SK-N-SH treated with all-trans-retinoic acid at 6 μM for 48 hours (cell line): ENCODE data around the gene BPIFA2.

Experiments
- ATAC-seq: fragments of 200-7000 bp; cut with Tn5 transposase; 3 replicates; pipeline ENCODE4 v1.9.1; 2020; ENCODE audit warnings: mild to moderate bottlenecking, moderate library complexity
- ARNTL ChIP-seq: fragments of 450-650 bp; formaldehyde crosslinking; IDR thresholded peaks from 2 replicates; pipeline ENCODE4 v1.5.0; 2020; ENCODE audit warnings: low read depth, mild to moderate bottlenecking, moderate library complexity, borderline replicate concordance
- CREB5 ChIP-seq: fragments of 250-450 bp; sonication (Bioruptor Pico); IDR thresholded peaks from 2 replicates; pipeline ENCODE4 v1.5.1; 2020; ENCODE audit warnings: low read depth, mild to moderate bottlenecking, moderate library complexity
- CSDC2 ChIP-seq: fragments of 250-450 bp; sonication (Bioruptor Pico); IDR thresholded peaks from 2 replicates; pipeline ENCODE4 v1.5.0; 2020; ENCODE audit warnings: mild to moderate bottlenecking, moderate library complexity
- CSRNP3 ChIP-seq: fragments of 250-450 bp; sonication (Bioruptor Pico); IDR thresholded peaks from 2 replicates; pipeline ENCODE4 v1.5.1; 2021; ENCODE audit warnings: mild to moderate bottlenecking, moderate library complexity
- ESRRG ChIP-seq: fragments of 250-450 bp; sonication (Bioruptor Pico); IDR thresholded peaks from 2 replicates; pipeline ENCODE4 v1.6.1; 2021; ENCODE audit warnings: mild to moderate bottlenecking
- OSR1 ChIP-seq: fragments of 250-450 bp; sonication (Bioruptor Pico); IDR thresholded peaks from 2 replicates; pipeline ENCODE4 v1.8.0; 2022; ENCODE audit warnings: moderate library complexity, mild to moderate bottlenecking, inconsistent platforms
- PATZ1 ChIP-seq: fragments of 250-450 bp; sonication (Bioruptor Pico); IDR thresholded peaks from 2 replicates; pipeline ENCODE4 v1.8.0; 2020; ENCODE audit warnings: mild to moderate bottlenecking, moderate library complexity, borderline replicate concordance
- PPARA ChIP-seq: fragments of 250-450 bp; sonication (Bioruptor Pico); IDR thresholded peaks from 2 replicates; pipeline ENCODE4 v1.5.0; 2020; ENCODE audit warnings: mild to moderate bottlenecking, borderline replicate concordance
- RARB ChIP-seq: fragments of 250-450 bp; sonication (Bioruptor Pico); IDR thresholded peaks from 2 replicates; pipeline ENCODE4 v1.8.0; 2021; ENCODE audit warnings: mild to moderate bottlenecking, moderate library complexity
- SNAI2 ChIP-seq: fragments of 250-450 bp; sonication (Bioruptor Pico); IDR thresholded peaks from 2 replicates; pipeline ENCODE4 v1.5.0; 2020; ENCODE audit warnings: mild to moderate bottlenecking, moderate library complexity
- TCF4 ChIP-seq: fragments of 250-450 bp; sonication (Bioruptor Pico); IDR thresholded peaks from 2 replicates; pipeline ENCODE4 v1.8.0; 2021; ENCODE audit warnings: mild to moderate bottlenecking, moderate library complexity, borderline replicate concordance
- TOX ChIP-seq: fragments of 250-450 bp; sonication (Bioruptor Pico); IDR thresholded peaks from 2 replicates; pipeline ENCODE4 v1.8.0; 2021; ENCODE audit warnings: mild to moderate bottlenecking, moderate library complexity, borderline replicate concordance
- TSHZ2 ChIP-seq: fragments of 250-450 bp; sonication (Bioruptor Pico); IDR thresholded peaks from 2 replicates; pipeline ENCODE4 v1.5.0; 2020; ENCODE audit warnings: mild to moderate bottlenecking, moderate library complexity
- ZC3H10 ChIP-seq: fragments of 250-450 bp; sonication (Bioruptor Pico); IDR thresholded peaks from 2 replicates; pipeline ENCODE4 v1.5.1; 2021; ENCODE audit warnings: mild to moderate bottlenecking, moderate library complexity
- ZFP3 ChIP-seq: fragments of 250-450 bp; sonication (Bioruptor Pico); IDR thresholded peaks from 2 replicates; pipeline ENCODE4 v1.5.0; 2020; ENCODE audit warnings: mild to moderate bottlenecking, moderate library complexity
- ZNF565 ChIP-seq: fragments of 450-650 bp; formaldehyde crosslinking; conservative IDR thresholded peaks from 2 replicates; pipeline ENCODE4 v1.5.0; 2020; ENCODE audit warnings: low read depth, mild to moderate bottlenecking, moderate library complexity
- ZNF70 ChIP-seq: fragments of 450-650 bp; formaldehyde crosslinking; IDR thresholded peaks from 2 replicates; pipeline ENCODE4 v1.5.0; 2020; ENCODE audit warnings: mild to moderate bottlenecking, moderate library complexity
- ZNF8 ChIP-seq: fragments of 450-650 bp; formaldehyde crosslinking; IDR thresholded peaks from 2 replicates; pipeline ENCODE4 v1.5.0; 2020; ENCODE audit warnings: mild to moderate bottlenecking, moderate library complexity
- TF ChIP-seq, protein P1 (sequence below): fragments of 250-450 bp; sonication (Bioruptor Pico); IDR thresholded peaks from 2 replicates; pipeline ENCODE4 v1.8.0; 2021; ENCODE audit warnings: low read depth, mild to moderate bottlenecking, moderate library complexity, borderline replicate concordance

Gene BPIFA2

GRCh38 chr20:33165416-33166055 is 2.4 kb upstream of the BPIFA2 start:
- no peak for ATAC-seq
- TF ChIP-seq CSRNP3 (CRISPR knock-in tag): no peak
- no peak for TF ChIP-seq ESRRG (CRISPR knock-in tag)
- TF ChIP-seq, protein P1, sequence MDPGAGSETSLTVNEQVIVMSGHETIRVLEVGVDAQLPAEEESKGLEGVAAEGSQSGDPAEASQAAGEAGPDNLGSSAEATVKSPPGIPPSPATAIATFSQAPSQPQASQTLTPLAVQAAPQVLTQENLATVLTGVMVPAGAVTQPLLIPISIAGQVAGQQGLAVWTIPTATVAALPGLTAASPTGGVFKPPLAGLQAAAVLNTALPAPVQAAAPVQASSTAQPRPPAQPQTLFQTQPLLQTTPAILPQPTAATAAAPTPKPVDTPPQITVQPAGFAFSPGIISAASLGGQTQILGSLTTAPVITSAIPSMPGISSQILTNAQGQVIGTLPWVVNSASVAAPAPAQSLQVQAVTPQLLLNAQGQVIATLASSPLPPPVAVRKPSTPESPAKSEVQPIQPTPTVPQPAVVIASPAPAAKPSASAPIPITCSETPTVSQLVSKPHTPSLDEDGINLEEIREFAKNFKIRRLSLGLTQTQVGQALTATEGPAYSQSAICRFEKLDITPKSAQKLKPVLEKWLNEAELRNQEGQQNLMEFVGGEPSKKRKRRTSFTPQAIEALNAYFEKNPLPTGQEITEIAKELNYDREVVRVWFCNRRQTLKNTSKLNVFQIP (CRISPR knock-in tag): no peak
- no peak for TF ChIP-seq ZNF8 (CRISPR knock-in tag)
- TF ChIP-seq PPARA: no peak
- no peak for TF ChIP-seq ZNF70 (CRISPR knock-in tag)
- no peak for TF ChIP-seq ZC3H10 (CRISPR knock-in tag)
- no peak for TF ChIP-seq CSDC2 (CRISPR knock-in tag)
- TF ChIP-seq TOX (CRISPR knock-in tag): no peak
- TF ChIP-seq SNAI2: no peak
- no peak for TF ChIP-seq PATZ1 (CRISPR knock-in tag)
- no peak for TF ChIP-seq RARB (CRISPR knock-in tag)
- TF ChIP-seq ZNF565 (CRISPR knock-in tag): no peak
- TF ChIP-seq CREB5 (CRISPR knock-in tag): no peak
- TF ChIP-seq ZFP3 (CRISPR knock-in tag): no peak
- no peak for TF ChIP-seq TCF4 (CRISPR knock-in tag)

- TF ChIP-seq SNAI2 (no peak), TSHZ2 (no peak), PATZ1 (CRISPR knock-in tag) (no peak), CSRNP3 (CRISPR knock-in tag) (no peak), CREB5 (CRISPR knock-in tag) (no peak), ZNF70 (CRISPR knock-in tag) (no peak), ARNTL (CRISPR knock-in tag) (no peak), OSR1 (CRISPR knock-in tag) (no peak), TCF4 (CRISPR knock-in tag) (no peak), PPARA (no peak), RARB (CRISPR knock-in tag) (no peak), ZC3H10 (CRISPR knock-in tag) (no peak), ESRRG (CRISPR knock-in tag) (no peak)
- ATAC-seq: no peak
These were observed 1.3 kb upstream of the BPIFA2 start for GRCh38 chr20:33166533-33167113.
